Caki2 (cell line): Measurements from ENCODE around the gene ALK. TPM values are rescaled to one million over a fixed set of nuclear protein-coding genes. Genes with fewer than 3 reads are reported as not detected.

Experiments used
- DNase-seq: peaks from one replicate; pipeline ENCODE4 v3.0.0-alpha.2; 2015; ENCODE audit warnings: low read depth
- in situ Hi-C: cut with HindIII; loops from 2 replicates; pipeline ENCODE4 v1.10.0; 2016; ENCODE audit warnings: low sequenced_read_pairs, low pct_unique_long_range_greater_than_20kb, mixed read lengths
- total RNA-seq: library from RNA; depleted of rRNA; stranded (reverse); fragments of >200 nt; shearing (Covaris generic); gene quantifications from 2 replicates; pipeline ENCODE4 v1.2.3, GENCODE V29; 2014; ENCODE audit warnings: low replicate concordance

The ALK gene
- total RNA-seq, 1 experiment from 2014 or later, result not detected

- in situ Hi-C loops, result no loop called here
- no peak for DNase-seq
Measured at GRCh38 chr2:29373870-29374269, 547.5 kb downstream of the ALK start.

GRCh38 chr2:29372185-29372584 is 549.2 kb downstream of the ALK start:
- in situ Hi-C loops, result no loop called here
- peak; percentile 18 for DNase-seq

GRCh38 chr2:29370581-29371125 is 550.7 kb downstream of the ALK start:
- DNase-seq, result no peak
- in situ Hi-C loops, result no loop called here

- in situ Hi-C loops, result no loop called here
- DNase-seq, result no peak
Measured at GRCh38 chr2:29370173-29370572, 551.2 kb downstream of the ALK start.

DNA sequence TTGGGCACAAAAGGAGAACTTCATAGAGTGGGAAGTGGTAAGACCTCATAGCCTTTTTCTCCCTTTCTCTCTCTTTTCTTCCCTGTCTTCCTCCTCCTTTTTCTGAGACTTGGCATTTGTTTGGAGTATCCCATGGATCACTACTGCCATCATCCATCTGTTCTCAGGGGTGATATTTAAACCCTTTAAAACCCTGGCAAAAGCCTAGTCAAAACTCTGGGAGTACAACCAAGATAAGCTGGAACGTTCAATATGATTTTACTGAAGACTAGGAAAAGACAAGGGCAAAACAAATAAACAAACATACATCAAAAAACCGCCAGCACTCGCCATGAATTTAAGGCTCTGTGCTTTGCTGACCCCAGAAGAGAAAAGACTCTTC is 552.7 kb downstream of the ALK start:
- in situ Hi-C loops, result no loop called here
- DNase-seq, result no peak

DNA sequence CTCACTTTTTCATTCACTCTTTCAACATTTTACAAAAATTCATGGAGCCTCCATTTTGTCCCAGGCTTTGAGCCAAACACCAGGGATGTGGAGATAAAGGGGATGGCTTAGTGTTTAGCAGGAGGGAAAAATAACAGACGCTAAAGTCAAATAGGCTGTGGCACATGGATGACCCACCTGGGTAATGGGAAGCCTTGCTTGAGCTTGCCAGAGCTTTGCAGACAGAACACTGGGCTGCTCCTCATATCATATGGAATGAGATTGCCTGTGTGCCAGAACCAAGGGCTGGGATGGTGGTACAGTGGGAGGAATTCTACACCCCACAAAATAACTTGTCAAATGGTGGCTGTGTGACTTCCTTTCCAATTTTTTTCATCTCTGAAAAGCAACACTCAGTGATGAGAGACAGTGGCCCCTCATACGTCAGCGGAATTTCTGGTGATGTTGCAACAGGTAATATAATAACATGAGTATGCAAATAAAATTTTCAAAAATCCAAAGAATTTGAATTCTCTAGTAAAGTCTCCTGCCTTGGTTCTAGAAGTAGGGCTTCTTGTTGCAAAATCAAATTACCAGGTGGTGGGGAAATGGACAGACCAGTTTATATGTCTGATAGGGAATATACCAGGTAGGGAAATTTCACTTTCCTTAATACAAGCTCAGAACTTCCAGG is 553.3 kb downstream of the ALK start:
- no peak for DNase-seq
- in situ Hi-C loops, result no loop called here

DNA sequence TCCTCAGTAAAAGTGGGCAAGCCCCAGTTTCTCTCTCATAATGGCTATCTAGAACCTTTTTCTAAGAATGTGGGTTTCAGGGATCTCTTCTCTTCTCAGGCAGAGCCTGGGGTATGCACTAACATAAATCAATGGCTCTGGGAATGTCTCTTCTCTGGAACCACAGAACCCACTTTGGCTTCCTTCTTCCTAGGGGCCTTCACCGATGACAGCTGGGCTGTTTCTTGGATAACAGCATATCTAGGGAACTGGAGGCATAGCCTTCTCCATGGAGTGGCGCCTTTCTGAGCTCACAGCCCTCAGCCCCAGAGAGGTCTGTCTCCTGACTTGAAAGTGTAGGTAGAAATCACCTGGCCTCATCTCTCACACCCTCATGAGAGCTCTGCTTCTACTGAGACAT is 558.3 kb downstream of the ALK start:
- in situ Hi-C loops, result no loop called here
- no peak for DNase-seq

- in situ Hi-C loops, result no loop called here
- DNase-seq, result no peak
Measured at GRCh38 chr2:29361231-29361630, 560.2 kb downstream of the ALK start.

GRCh38 chr2:29360016-29360784 is 561.2 kb downstream of the ALK start:
- in situ Hi-C loops, result no loop called here
- no peak for DNase-seq

- in situ Hi-C loops, result no loop called here
- no peak for DNase-seq
Measured at GRCh38 chr2:29353403-29353991, 567.9 kb downstream of the ALK start.

DNA sequence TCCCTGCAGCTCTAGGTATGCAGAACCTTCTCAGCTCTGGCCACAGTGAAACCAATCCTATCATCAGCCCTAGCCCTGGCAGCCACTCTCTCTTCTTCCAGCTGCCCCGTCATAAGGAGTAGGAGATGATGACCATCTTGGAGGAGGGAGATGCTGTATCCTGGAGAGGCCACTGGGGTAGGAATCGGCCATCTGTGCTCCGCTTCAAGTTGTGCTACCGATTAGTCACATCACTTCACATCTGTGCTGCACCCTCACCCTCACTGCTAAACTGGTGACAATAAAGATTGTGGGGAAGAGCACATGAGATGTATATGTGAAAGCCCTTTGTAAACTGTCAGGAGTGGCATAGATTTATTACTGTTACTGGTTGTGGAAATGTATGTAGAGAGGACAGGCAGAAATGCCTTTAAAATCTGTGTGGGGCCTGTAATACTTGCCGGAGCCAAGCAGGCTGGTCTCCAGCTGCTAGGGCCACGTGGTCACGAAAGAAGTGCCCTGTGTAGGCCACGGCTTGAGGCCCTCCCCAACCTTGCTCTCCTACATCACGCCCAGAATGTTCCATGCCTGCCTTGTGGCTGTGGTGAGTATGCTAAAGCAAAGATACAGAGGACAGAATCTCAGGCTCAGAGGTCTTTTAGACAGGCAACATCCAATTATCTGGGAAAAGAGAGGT is 569.3 kb downstream of the ALK start:
- DNase-seq, result no peak
- in situ Hi-C loops, result no loop called here

- in situ Hi-C loops, result no loop called here
- DNase-seq, result no peak
Measured at GRCh38 chr2:29351248-29351647, 570.1 kb downstream of the ALK start.

DNA sequence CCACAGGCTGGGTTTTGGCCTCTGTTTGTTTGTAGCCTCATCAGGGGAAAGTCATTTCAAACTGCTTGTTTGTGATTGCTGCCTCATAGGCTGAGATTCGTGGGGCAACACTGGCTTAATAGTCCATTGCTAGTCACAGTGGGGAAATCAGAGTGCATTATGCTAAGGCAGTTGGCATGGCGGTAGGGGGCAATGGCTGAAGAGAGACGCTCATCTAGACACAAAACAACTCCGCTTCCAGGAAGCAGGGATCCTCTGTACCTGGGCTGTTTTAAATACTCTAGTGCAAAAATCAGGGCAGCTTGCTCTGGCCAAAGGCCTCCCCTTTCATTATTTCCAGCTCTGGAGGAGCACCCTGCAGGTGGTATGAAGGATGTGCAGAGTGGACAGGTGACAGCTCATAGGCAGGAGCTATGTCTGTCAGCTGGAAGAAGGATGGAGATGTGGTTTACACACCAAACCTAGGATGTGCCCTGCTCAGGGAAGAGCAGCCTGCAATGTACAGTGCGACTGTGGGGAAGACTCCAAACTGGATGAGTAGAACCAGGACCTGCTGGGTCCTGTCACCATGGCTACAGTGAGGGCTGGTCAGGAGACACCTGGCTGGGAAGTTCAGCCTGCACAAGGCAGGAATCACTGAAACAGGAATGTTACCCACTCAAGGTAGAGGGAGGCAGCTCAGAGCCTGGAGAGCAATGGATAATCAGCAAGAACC is 571.9 kb downstream of the ALK start:
- DNase-seq, result no peak
- in situ Hi-C loops, result no loop called here

GRCh38 chr2:29347774-29348461 is 573.5 kb downstream of the ALK start:
- in situ Hi-C loops, result no loop called here
- DNase-seq, result no peak

DNA sequence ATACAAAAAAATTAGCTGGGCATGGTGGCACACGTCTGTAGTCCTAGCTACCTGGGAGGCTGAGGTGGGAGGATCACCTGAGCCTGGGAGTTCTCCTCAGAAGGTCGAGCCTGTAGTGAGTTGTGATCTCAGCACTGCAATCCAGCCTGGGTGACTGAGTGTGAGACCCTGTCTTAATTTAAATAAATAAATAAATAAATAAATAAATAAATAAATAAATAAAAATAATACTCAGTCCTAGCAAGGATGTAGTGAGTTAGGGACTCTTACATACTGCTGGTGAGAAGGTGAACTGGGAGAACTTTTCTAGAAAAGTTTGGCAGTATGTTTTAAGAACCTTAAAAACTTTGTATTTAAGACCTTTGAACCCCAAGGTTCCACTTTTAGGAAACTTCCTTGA is 576.1 kb downstream of the ALK start:
- in situ Hi-C loops, result no loop called here
- no peak for DNase-seq

GRCh38 chr2:29343830-29344229 is 577.6 kb downstream of the ALK start:
- DNase-seq, result no peak
- in situ Hi-C loops, result no loop called here

DNA sequence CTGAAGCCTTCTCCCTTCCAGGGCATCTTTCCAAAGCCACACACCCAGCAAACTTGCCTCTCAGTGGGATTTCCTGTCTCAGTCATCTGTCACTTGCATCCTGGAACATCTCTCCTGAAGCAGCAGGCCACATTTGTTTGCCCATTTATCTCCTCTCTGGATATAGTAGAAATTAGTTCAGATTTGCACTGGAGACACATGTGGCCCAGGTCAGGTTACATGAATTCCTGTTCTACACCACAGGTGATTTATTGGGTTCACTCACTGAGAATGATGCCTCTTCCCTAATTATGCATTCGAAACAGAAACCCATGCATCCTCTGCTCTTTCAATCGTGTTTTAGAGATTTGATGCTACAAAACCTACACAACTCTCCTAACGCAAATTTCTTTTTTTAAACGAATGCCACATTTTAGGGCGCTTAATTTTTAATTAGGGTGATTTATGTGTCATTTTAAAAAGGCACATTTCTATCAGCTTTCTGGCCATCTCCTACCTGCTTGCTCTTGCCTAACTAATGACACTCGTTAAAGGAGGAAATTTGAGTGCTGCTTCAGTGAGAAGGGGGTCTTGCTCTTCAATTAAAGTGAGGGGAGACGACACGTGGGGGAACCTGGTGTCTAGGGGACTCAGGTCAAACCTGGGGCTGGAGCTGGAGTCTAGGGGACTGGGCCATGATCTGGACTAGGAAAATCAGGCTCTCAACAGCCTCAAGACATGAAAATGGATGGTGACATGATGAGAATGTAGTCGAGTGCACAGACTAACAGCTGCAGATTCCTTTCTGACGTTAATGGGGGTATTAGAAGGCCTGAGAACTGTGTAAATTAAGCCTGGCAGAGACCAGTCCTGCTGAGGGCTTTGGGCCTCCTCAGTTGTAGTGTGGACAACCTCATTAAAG is 584.8 kb downstream of the ALK start:
- in situ Hi-C loops, result no loop called here
- DNase-seq, result no peak
